SIG-M5 (cell line): ENCODE data around the gene PEAK1.
A peak's percentile ranks its signal among the peaks of the same experiment; 100 is the strongest.
"Not testable (repeated sequence)": the region's sequence is repeated elsewhere in the genome, so short reads cannot be mapped to it uniquely, and the experiment has no call there.

Source experiments
- DNase-seq: peaks from one replicate; lab custom pipeline; 2025; lab: John Stamatoyannopoulos, UW

The PEAK1 gene

DNA sequence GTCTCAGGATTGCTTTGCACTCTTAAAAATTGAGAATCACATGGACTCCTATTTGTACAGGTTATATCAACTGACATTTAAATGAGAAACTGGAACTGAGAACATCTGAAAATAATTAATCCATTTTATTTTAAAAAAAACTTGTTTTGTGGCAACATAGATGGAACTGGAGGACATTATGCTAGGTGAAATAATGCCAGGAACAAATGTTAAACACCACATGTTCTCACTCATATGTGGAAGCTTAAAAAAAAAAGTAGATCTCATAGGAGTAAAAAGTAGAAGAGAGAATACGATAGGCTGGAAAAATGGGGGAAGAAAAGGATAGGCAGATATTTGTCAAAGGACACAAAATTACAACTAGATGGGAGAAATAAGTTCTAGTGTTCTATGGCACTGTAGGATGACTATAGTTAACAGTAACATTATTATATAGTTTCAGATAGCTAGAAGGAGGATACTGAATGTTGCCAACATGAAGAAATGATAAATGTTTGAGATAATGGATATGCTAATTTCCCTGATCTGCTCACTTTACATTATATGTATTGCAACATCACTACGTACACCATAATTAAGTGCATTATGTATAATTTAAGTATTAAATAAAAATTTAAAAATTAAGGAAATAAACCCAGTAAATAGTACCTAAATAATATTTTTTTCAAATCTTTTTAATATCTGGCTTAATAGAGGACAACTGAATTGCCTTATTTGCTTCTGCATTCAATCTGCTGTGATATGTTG is 248.5 kb downstream of the PEAK1 start:
- DNase-seq, result no peak

DNA sequence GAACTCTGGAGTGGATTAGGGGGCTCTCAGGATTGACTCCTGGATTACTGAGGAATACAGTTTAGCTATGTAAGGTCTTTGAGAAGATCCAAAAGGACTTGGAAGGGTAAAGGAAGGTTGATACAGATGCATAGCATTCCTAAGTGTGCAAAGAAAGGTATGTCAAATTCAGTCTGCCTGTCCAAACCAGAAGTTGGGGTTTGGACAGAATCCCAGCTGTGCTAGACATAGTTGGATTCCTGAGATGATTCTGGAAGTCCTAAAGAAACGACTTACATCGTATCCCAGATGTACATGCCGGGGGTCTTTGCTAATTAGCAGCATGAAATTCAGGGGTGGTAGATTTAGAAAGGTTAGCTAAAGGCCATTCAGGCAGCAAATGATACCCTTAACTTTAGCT is 251.3 kb downstream of the PEAK1 start:
- DNase-seq, result no peak

DNA sequence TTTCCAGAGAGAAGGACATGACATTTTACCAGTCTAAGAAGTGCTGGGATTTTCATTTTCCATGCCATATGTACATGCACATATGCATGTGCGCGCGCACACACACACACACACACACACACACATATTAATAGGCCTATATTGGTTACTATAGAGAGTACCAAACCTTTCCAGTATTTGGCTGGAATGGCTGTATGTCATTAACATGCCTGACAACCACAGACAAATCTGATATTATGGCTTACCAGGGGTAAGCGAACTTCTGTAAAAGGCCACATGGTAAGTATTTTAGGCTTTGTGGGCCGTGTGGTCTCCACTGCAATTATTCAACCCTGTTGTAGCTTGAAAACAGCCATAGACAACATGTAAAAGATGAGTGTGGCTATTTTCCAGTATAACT is 251.8 kb downstream of the PEAK1 start:
- DNase-seq, result no peak

DNA sequence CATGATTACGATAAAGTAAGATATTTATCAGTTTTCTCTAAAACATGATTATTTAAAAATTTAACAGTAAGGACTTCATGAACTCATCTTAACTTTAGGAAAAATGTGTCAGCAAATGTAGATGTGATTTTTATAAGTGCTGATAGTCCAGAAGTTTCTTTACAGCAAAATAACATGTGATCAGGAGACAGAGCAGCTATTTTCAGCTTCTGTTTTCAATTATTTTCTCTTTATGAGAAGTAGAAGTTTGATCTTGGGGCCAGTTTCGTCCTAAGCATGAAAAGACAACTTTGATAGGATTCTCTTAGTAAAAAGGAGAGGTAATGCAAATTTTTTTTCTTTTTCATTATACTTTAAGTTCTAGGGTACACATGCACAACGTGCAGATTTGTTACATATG is 252.5 kb downstream of the PEAK1 start:
- no peak for DNase-seq

DNA sequence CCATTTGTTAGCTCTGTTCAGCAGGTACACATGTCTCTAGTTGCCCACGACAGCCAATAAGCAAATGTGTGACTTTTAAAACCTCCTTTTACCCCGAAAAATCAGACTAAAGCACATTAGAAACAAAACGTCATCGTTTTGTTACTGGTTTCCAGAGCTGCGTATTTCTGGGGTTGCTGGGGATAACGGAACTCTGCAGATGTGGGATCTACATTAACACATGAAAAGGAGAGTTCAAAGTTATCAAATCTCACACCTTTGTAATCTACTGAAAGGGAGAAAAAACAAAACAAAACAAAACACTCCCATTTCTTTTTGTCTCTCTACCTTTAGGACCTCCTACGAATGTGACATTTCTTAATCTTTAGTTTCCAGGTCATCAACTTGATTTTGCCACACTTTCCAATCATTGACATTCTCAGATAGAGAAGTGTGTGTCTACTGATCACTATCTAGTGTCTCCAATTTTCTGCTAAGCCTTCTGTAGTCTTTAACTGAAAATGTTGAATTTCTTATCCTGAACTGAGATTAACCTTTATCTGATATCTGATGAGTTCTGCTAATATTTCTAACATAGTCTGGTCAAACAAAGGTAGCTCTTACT is 256.0 kb downstream of the PEAK1 start:
- no peak for DNase-seq

DNA sequence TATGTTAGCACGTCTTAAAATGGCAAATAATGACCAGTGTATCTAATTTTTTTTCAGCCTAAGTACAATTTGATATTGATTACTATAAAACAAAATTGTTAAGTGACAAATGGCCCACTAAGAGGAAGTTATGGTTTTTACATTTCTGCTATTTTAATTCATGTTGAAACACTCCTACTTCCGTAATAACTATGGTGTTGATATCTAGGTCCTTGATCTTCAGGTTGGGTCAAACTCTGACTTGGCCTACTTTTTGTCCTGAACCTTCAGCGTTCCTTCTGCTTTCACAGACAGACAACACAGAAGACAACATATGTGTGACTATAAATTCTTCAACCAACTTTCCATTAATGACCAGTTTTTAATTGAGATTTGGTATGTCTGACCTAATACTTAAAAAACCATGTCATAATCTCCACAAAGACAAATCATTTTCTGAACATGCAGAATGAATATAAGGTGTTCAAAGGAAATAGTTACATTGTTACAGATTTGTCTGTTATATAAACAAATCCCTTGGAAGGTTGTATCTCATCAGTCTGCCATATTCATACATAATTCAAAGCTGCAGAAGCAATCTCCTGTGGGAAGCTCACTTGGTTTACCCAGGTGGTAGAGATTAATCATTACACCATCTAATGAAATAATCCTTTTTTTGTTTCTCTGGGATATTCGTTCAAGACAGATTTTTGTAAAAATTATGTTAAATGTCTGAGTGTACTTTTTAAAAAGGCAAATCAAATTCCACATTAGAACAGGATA is 256.9 kb downstream of the PEAK1 start:
- peak; percentile 28 for DNase-seq

DNA sequence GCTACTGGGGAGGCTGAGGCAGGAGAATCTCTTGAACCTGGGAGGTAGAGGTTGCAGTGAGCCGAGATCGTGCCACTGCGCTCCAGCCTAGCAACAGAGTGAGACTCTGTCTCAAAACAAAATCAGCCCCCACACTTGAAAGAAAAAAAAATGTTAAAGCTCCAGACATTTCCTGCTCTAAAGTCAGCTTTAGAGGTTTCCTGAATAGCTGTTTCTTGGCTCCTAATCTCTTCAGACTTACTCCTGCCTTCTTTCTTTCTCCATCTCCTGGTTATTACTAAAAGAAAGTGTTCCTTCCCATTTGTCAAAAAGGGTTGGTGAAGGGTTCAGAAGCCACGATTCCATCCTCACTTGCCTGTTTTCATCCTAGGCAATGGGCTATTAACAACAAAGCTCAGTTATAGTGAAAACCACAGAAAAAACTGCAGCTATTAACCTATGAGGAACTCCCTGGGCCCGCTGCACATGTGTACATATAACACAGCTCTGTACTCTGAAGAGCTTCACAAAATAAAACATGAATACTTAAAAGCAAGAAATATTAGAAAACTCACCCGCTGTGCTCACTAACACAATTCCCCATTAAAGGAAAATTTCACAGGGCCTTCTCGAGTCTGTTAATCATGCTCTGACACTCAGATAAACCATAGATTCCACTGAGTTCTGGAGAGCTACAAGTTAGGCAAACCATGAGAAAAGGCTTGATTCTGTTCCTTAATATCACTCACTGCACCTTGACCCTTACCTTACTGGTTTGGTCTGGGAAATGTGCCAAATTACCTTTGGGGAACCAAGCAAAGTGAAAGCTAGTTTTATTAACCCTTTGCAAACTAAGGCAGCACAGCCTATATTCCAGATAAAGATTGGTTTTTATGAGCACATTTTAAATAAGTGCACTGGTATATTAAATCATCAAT is 259.1 kb downstream of the PEAK1 start:
- no peak for DNase-seq

DNA sequence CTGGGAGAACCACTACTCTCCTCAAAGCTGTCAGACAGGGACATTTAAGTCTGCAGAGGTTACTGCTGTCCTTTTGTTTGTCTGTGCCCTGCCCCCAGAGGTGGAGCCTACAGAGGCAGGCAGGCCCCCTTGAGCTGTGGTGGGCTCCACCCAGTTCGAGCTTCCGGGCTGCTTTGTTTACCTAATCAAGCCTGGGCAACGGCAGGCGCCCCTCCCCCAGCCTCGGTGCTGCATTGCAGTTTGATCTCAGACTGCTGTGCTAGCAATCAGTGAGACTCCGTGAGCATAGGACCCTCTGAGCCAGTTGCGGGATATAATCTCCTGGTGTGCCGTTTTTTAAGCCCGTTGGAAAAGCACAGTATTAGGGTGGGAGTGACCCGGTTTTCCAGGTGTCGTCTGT is 263.9 kb downstream of the PEAK1 start:
- DNase-seq, result not testable (repeated sequence)

DNA sequence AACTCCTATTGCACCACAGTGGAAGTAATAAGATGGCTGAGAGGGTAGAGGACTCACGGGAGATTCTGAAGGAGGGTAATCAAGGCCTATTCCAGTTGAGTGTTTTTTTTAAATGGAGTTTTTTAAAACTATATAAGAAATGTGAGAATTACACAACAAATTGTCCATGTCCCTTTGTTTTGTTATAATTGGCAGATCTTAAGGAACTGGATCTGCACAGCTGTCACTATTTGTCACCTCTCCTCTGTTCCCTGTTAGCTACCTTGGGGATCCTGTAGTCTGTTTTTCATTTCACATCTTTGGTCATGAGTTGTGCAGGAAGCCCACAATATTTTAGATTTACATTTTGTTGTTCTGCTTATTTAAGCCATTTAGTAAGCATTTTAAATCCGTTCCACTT is 271.7 kb downstream of the PEAK1 start:
- DNase-seq, result no peak

DNA sequence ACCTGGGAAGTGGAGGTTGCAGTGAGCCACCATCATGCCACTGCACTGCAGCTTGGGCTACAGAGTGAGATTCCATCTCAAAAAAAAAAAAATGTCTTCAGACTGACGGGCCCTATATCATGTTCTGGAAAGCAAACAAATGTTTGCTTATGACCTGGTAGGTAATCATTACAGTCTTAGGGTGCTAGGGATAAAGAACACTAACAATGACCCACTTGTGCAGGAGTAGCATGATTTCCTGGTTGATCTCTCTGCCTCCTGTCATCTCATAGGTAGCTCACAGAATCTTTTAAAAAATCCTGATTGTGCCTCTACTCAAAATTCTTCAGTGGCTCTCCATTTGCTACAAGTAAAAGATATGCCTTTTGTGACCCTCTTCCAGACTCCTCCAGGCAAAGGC is 274.5 kb downstream of the PEAK1 start:
- DNase-seq, result no peak

DNA sequence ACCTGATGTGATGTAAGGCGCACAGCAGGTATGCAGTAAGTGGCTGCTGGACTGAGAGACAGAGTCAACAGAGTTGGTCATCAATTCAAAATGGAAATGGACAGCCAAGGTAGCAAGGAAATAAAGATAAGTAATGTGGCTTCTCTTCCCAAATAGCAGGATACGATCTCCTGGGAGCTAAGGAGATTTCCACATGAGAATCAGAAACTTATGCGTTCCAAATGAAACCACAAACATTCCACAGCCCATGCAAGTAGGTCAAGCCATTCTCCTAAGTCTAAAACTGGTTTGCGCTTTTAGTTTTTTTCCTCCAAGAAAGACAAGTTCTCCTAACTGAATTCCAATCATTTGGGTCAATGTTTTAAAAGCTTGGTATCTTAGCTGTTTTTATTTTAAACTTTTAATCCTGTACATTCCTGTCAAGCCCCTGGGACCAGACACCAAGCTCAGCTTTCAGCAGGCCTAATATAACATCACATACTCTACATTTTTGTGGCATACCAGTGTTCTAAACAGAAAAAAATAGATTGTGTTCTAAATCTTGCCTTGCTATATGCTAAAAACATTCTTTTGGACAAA is 275.3 kb downstream of the PEAK1 start:
- no peak for DNase-seq

DNA sequence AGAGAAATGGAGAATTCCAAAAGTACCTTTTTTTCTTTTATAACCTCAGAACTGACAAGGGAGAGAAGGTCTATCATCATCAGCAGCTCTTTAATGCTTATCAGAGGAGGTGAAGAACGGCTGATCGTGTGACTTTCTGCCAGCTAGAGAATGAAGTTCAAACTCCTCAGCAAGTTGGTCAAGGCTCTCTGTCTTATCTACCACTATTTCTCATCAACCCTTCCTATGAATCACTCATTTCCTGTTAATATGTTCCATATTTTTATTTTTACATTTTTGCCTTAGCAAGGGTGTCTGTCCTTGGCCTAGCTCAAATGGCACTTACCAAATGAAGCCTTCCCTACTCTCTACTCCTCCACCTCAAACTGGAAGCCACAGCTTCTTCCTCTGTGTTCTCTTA is 275.9 kb downstream of the PEAK1 start:
- no peak for DNase-seq

DNA sequence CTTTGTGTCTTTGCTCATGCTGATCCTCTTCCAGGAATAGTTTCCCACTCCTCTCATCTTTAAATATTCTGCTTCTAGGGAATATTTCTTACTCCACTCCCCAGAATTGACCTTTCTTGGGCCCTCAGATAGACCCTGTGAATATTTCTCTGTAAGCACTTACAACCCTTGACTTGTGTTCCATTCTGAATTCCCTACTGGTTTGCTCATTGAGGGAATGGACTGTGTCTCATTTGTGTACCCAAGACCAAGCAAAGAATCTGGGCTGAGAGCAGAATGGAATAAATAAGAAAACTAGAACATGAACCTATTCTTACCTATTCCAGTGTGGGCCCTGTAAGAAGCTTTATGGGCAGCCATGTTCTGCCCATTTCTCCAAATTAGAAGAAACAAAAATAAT is 276.3 kb downstream of the PEAK1 start:
- DNase-seq, result no peak

DNA sequence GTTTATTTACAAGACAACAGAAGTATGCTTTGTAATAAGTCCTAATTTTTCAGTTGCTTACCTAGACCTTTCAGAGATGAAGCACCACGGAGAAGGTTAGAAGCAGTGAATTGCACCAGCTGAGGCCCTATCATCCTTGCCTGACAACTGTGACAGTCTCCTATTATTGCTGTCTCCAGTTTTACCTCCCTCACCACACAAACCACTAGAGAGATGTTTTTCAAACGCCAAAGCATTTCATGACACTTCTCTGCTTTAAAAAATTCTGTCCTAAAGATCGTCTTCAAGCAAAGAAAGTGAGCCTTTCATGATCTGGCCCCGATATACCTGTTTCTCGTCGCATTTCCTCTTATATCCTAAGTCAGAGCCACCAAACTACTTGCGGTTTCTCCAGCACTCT is 276.7 kb downstream of the PEAK1 start:
- DNase-seq, result no peak

DNA sequence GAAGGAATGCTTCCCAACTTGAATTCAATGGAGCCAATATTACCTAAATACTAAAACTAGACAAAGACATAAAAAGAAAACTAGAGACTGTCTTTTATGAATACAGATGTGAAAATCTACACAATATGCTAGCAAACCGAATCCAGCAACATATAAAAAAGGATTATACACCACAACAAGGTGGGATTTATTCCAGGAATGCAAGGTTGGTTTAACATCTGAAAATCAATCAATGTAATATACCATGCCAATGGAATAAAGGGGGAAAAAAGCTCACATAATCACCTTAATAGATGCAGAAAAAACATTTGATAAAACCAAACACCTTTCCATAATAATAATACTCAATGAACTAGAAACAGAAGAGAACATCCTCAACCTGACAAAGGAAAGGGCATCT is 279.7 kb downstream of the PEAK1 start:
- no peak for DNase-seq

DNA sequence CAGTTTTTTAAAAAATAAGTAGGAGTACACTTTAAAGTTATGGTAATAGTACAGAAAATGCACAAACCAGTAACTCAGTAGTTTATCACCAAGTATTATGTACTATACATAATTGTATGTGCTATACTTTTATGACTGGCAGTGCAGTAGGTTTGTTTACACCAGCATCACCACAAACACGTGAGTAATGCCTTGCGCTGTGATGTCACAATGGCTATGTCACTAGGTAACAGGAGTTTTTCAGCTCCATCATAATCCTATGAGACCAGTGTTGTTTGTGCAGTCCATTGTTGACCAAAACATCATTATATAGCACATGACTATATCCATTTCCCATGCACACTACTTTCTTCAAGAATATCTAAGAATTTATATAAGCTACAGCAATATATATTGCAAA is 280.6 kb downstream of the PEAK1 start:
- no peak for DNase-seq

DNA sequence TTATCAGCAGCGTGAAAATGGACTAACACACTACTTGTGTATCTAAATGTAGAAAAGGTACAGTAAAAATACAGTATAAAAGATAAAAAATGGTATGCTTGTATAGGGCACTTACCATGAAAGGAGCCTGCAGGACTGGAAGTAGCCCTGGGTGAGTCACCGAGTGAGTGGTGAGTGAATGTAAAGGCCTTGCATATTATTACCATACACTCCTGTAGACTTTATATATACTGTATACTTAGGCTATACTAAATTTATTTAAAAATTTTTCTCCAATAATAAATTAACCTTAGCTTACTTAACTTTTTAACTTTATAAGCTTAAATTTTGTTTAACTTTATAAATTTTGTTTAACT is 281.8 kb downstream of the PEAK1 start:
- no peak for DNase-seq

DNA sequence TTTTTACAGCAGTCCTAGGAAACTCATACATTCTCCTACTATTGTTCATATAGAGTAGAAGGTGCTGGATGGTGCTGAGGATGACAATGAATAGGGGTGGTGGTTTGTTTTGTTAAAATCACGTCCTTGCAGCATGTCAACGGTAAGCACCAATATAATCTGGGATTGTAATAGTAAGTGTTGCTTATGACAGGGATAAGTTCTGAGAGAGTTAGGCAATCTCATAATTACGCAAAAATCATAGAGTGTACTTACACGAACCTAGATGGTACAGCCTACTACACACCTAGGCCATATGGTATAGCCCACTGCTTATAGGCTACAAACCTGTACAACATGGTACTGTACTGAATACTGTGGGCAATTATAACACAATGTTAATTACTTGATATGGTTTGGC is 284.7 kb downstream of the PEAK1 start:
- no peak for DNase-seq

DNA sequence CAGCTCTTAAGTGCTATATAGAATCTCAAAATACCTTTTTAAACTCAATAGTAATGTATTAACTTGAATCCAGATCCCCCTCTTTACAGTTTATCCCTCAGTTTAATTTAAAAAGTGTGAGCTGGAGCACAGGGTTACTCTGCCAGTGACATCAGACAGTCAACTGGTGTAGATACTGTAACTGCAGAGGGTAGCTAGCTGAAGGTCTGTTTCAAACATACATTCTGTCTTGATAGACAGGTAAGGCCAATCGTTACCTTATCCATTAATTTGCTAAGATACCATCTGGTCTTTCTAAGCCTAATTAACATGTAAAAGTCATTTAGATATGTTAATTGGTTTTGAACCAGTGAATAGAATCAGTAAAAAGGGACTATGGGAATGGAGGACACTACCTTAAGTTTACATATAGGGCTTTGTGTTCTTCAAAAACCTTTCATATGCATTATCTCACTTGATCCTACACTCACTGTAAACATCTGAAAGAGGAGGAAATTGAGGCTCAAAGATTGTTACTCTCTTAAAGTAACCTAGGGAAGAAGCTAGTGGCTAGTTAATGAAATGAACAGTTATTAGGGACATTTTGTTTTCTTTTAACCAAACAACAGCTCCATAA is 289.5 kb downstream of the PEAK1 start:
- no peak for DNase-seq

DNA sequence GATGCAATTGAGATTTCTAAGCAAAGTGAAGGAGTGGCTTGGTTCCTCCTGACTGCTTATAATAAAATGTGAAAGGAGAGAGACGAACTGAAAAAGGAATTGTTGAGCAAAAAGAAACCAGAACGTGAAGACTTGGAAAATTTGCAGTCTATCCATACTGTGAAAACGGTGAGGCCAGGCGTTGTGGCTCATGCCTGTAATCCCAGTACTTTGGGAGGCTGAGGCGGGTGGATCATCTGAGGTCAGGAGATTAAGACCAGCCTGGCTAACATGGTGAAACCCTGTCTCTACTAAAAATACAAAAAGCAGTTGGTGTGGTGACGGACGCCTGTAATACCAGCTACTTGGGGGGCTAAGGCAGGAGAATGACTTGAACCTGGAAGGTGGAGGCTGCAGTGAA is 292.3 kb downstream of the PEAK1 start:
- no peak for DNase-seq

DNA sequence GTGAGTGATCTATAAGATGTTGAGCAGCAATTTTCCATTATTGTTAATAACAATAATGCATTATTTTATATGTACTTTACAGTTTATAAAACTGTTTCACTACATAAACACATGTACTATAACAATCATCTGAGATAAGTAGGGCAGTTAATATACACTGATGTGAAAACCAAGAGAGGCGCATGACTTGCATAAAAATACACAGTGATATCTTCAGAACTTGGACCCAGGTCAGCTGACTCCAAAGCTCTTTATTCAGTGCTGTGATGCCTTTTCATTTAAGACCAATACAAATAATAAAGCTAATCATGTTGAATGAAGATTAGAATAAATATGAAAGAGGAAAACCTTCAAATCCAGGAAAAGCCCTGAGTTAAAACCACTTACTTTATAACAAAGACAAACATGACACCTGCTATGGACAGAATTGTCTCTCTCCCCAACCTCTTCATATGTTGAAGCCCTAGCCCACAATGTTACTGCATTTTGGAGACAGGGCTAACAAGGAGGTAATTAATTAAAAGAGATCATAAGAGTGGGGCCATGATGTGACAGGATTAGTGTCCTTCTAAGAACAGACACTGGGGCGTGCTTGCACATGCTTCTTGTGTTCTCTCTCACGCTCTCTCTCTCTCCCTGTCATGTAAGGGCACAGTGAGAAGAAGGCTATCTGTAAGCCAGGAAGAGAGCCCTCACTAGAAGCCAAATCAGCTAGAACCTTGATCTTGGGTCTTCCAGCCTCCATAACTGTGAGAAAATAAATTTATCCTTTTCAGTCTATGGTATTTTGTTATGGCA is 293.2 kb downstream of the PEAK1 start:
- DNase-seq, result no peak
